Calu3 (cell line): ENCODE measurements around the gene SSU72. TPM values are rescaled to one million over a fixed set of nuclear protein-coding genes. Genes with fewer than 3 reads are reported as not detected.
"Not testable (repeated sequence)": the region's sequence is repeated elsewhere in the genome, so short reads cannot be mapped to it uniquely, and the experiment has no call there.

Source experiments
- BruUV-seq: library from RNA; stranded (reverse); fragments of 400-500 nt; replicated peaks from 2 replicates; lab custom pipeline; 2021; lab: Mats Ljungman, UMichigan
- CTCF ChIA-PET: fragments of 300-600 bp; sonication (Branson Sonifier 250); formaldehyde crosslinking; loops from one replicate; lab custom pipeline; 2022; ENCODE audit warnings: antibody characterized with exemption; lab: Charles Lee
- DNase-seq: peaks from one replicate; pipeline ENCODE4 v3.0.0; 2022
- H3K27ac Mint-ChIP-seq: one replicate; pipeline ENCODE4 v1.8.0; 2022; ENCODE audit warnings: mixed read lengths; ENCODE audit not compliant: unreplicated experiment
- H3K27me3 Mint-ChIP-seq: one replicate; pipeline ENCODE4 v1.8.0; 2022; ENCODE audit warnings: mixed read lengths; ENCODE audit not compliant: unreplicated experiment
- H3K36me3 Mint-ChIP-seq: one replicate; pipeline ENCODE4 v1.8.0; 2022; ENCODE audit warnings: mild to moderate bottlenecking, moderate library complexity, mixed read lengths; ENCODE audit not compliant: insufficient read depth, unreplicated experiment
- H3K4me1 Mint-ChIP-seq: one replicate; pipeline ENCODE4 v1.8.0; 2022; ENCODE audit warnings: mild to moderate bottlenecking, low read depth, mixed read lengths; ENCODE audit not compliant: unreplicated experiment
- H3K4me3 Mint-ChIP-seq: one replicate; pipeline ENCODE4 v1.8.0; 2022; ENCODE audit warnings: mild to moderate bottlenecking, low read depth, moderate library complexity, mixed read lengths; ENCODE audit not compliant: unreplicated experiment
- H3K9me3 Mint-ChIP-seq: one replicate; pipeline ENCODE4 v1.8.0; 2022; ENCODE audit warnings: low read depth, mixed read lengths; ENCODE audit not compliant: unreplicated experiment
- CTCF ChIP-seq: fragments of 200-600 bp; IDR thresholded peaks from one replicate; pipeline ENCODE4 v1.8.0; 2022; ENCODE audit warnings: antibody characterized with exemption; ENCODE audit not compliant: unreplicated experiment
- intact Hi-C: fragments of 100-400 bp; cut with micrococcal nuclease; formaldehyde crosslinking; loops from one replicate; pipeline ENCODE4 v1.10.0; 2022; ENCODE audit not compliant: unreplicated experiment
- total RNA-seq: library from RNA; stranded (reverse); gene quantifications from 2 replicates; pipeline ENCODE4 v1.2.3, GENCODE V29; 2022

Gene SSU72
- total RNA-seq, 1 experiment from 2014 or later = 105 TPM

- H3K36me3 Mint-ChIP-seq = peaks cover 34% of the 10 kb centered on the region
- peaks cover 3% of the 10 kb centered on the region for H3K9me3 Mint-ChIP-seq
- no peak for TF ChIP-seq CTCF
- no peaks in the 10 kb centered on the region for H3K4me1 Mint-ChIP-seq
- DNase-seq = no peak
- H3K27me3 Mint-ChIP-seq = no peaks in the 10 kb centered on the region
- no peak overlapping the region for H3K27ac Mint-ChIP-seq
- CTCF ChIA-PET = no interaction called here
- BruUV-seq = no TSS peak
- intact Hi-C loops = no loop called here
- no peak overlapping the region for H3K4me3 Mint-ChIP-seq
Measured at GRCh38 chr1:1535201-1536018, 39.3 kb downstream of the SSU72 start.

DNA sequence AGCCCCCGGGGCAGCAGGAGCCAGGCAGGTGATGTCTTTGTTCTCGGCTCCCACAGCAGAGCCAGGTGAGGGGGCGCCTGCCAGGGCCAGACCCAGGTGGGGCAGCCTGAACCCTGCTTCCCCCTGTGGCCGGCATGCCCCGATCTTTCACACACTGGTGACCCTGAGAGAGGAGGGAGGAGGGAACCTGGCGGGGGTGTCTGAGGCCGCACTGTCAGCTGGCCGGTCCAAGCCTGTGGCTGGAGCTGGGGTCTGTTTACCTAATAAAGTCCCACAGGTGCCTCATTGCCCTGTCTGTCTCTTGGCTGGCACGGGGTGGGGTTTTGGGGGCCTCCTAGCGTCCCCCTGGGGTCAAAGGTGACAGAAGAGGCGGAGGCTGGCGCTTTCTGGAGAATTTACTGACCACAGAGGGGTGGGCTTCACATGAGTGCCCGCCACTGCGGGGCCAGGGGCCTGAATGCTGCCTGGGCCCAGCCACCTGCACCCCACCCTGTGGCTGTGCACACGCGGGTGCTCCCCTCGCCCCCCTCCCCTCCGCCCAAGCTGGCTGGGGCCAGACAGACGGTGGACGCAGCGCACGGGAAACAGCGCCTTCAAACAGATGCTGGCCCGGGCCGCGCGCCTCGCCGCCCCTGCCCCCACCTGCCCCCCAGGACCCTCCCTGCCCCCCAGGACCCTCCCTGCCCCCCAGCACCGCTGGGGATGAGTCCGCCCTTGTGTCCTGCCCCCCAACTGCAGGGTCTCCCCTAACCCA, 40.1 kb downstream of the SSU72 start:
- no peak overlapping the region for H3K4me3 Mint-ChIP-seq
- no peaks in the 10 kb centered on the region for H3K27me3 Mint-ChIP-seq
- intact Hi-C loops = no loop called here
- H3K9me3 Mint-ChIP-seq = peaks cover 3% of the 10 kb centered on the region
- H3K27ac Mint-ChIP-seq = no peak overlapping the region
- H3K36me3 Mint-ChIP-seq = peaks cover 34% of the 10 kb centered on the region
- CTCF ChIA-PET = no interaction called here
- no peaks in the 10 kb centered on the region for H3K4me1 Mint-ChIP-seq
- no peak for DNase-seq
- BruUV-seq = no TSS peak
- TF ChIP-seq CTCF = no peak

GRCh38 chr1:1533894-1534291, 40.8 kb downstream of the SSU72 start:
- H3K9me3 Mint-ChIP-seq, H3K4me1 Mint-ChIP-seq, DNase-seq, H3K27me3 Mint-ChIP-seq, BruUV-seq, intact Hi-C loops, CTCF ChIA-PET, H3K27ac Mint-ChIP-seq, H3K4me3 Mint-ChIP-seq: not testable (repeated sequence)
- H3K36me3 Mint-ChIP-seq = peaks cover 33% of the 10 kb centered on the region

- H3K27ac Mint-ChIP-seq, H3K4me3 Mint-ChIP-seq, DNase-seq, CTCF ChIA-PET, intact Hi-C loops, H3K4me1 Mint-ChIP-seq, H3K27me3 Mint-ChIP-seq, BruUV-seq, H3K9me3 Mint-ChIP-seq: not testable (repeated sequence)
- H3K36me3 Mint-ChIP-seq = peaks cover 27% of the 10 kb centered on the region
Measured at GRCh38 chr1:1533176-1533893, 41.3 kb downstream of the SSU72 start.

GRCh38 chr1:1531947-1532346, 42.7 kb downstream of the SSU72 start:
- no TSS peak for BruUV-seq
- H3K27ac Mint-ChIP-seq = no peak overlapping the region
- no peak for TF ChIP-seq CTCF
- H3K4me3 Mint-ChIP-seq = no peak overlapping the region
- peaks cover 3% of the 10 kb centered on the region for H3K9me3 Mint-ChIP-seq
- intact Hi-C loops = no loop called here
- CTCF ChIA-PET = no interaction called here
- peaks cover 21% of the 10 kb centered on the region for H3K36me3 Mint-ChIP-seq
- no peaks in the 10 kb centered on the region for H3K27me3 Mint-ChIP-seq
- no peak for DNase-seq
- no peaks in the 10 kb centered on the region for H3K4me1 Mint-ChIP-seq
